K562 (cell line): ENCODE results near the gene XIRP2. TPM values are rescaled to one million over a fixed set of nuclear protein-coding genes. Genes with fewer than 3 reads are reported as not detected.

Experiments used
- ATAC-seq: fragments of 200-7000 bp; cut with Tn5 transposase; 3 replicates; pipeline ENCODE4 v1.9.1; 2020; ENCODE audit warnings: moderate library complexity
- BruUV-seq: library from RNA; stranded (reverse); fragments of 400-500 nt; replicated peaks from 2 replicates; lab custom pipeline; 2021; lab: Mats Ljungman, UMichigan
- CTCF ChIA-PET: fragments of 300-600 bp; formaldehyde crosslinking; extraction: SDS; loops from one replicate; lab custom pipeline; 2021; ENCODE audit warnings: low intra/inter-chr PET ratio; lab: Yijun Ruan, JAX
- POLR2A ChIA-PET: fragments of 300-600, 350-650 bp; sonication (Branson Sonifier 250); formaldehyde crosslinking; extraction: SDS; loops from one replicate; lab custom pipeline; 2021; ENCODE audit warnings: antibody characterized with exemption, inconsistent platforms; lab: Yijun Ruan, JAX
- DNase-seq, 4 experiments: peaks; one replicate each; pipeline versions ENCODE4 v3.0.0 to v3.0.0-alpha.2; 2011 to 2018; ENCODE audit warnings: low spot score in 3 of 4, mixed read lengths in 3 of 4; ENCODE audit errors: extremely low read depth in 1 of 4
- FAIRE-seq: peaks from 2 replicates; lab custom pipeline; 2011; peaks lifted over from hg19 to GRCh38; lab: Jason Lieb, UNC
- H2AFZ ChIP-seq: 2 replicates; pipeline ENCODE4 v1.6.0; 2011; ENCODE audit warnings: low read depth, low read length, control low read depth, inconsistent platforms
- H3K27ac ChIP-seq: fragments of 200-600 bp; 3 replicates; pipeline ENCODE4 v1.8.0; 2011; ENCODE audit warnings: low read depth, mild to moderate bottlenecking, control low read depth, inconsistent platforms, low read length, moderate library complexity, mixed read lengths; ENCODE audit errors: extremely low read depth
- H3K27me3 ChIP-seq, 2 experiments: fragments of 300-600 bp in 1 of 2; 2 replicates in 1 of 2; 3 replicates in 1 of 2; pipeline versions ENCODE4 v1.6.0 to v1.8.0; 2011; ENCODE audit warnings: inconsistent platforms in 2 of 2, low read length in 2 of 2, mild to moderate bottlenecking in 1 of 2, mixed read lengths in 1 of 2, moderate library complexity in 1 of 2; ENCODE audit not compliant: control insufficient read depth in 2 of 2, insufficient read depth in 2 of 2
- H3K36me3 ChIP-seq: fragments of 300-600 bp; 3 replicates; pipeline ENCODE4 v1.8.0; 2011; ENCODE audit warnings: mild to moderate bottlenecking, low read length, inconsistent platforms; ENCODE audit not compliant: control insufficient read depth, insufficient read depth
- H3K4me1 ChIP-seq, 2 experiments: fragments of 200-600 bp in 1 of 2; replicated peaks in 1 of 2; 2 replicates in 1 of 2; 3 replicates in 1 of 2; pipeline versions ENCODE4 v1.5.1 to v1.8.0; 2011; ENCODE audit warnings: inconsistent platforms in 2 of 2, low read length in 2 of 2, mild to moderate bottlenecking in 1 of 2, mixed read lengths in 1 of 2, moderate library complexity in 1 of 2; ENCODE audit not compliant: control insufficient read depth in 2 of 2, insufficient read depth in 2 of 2
- H3K4me2 ChIP-seq: 2 replicates; pipeline ENCODE4 v1.6.1; 2011; ENCODE audit warnings: low read length, control low read depth, inconsistent platforms, mixed read lengths; ENCODE audit not compliant: insufficient read depth
- H3K4me3 ChIP-seq: fragments of 200-600 bp; sonication (generic), shearing (Covaris generic); 2 replicates; pipeline ENCODE4 v1.5.1; 2016; ENCODE audit warnings: control low read depth, inconsistent platforms
- H3K79me2 ChIP-seq: fragments of 200-600 bp; 3 replicates; pipeline ENCODE4 v1.8.0; 2011; ENCODE audit warnings: low read length, inconsistent platforms; ENCODE audit not compliant: control insufficient read depth, insufficient read depth
- H3K9ac ChIP-seq, 2 experiments: 2 replicates each; pipeline versions ENCODE4 v1.6.0 to v1.6.1; 2011; ENCODE audit warnings: low read depth in 2 of 2, low read length in 2 of 2, control low read depth in 1 of 2, inconsistent platforms in 1 of 2, mild to moderate bottlenecking in 1 of 2, mixed read lengths in 1 of 2; ENCODE audit not compliant: insufficient read depth in 1 of 2
- H3K9me1 ChIP-seq: one replicate; pipeline ENCODE4 v1.6.0; 2011; ENCODE audit warnings: inconsistent platforms, mild to moderate bottlenecking, low read length, moderate library complexity; ENCODE audit not compliant: control insufficient read depth, insufficient read depth
- H3K9me3 ChIP-seq: replicated peaks from 2 replicates; pipeline ENCODE4 v1.5.1; 2011; ENCODE audit warnings: low read depth, low read length, inconsistent platforms; ENCODE audit not compliant: control insufficient read depth, insufficient read depth
- H4K20me1 ChIP-seq: replicated peaks from 2 replicates; pipeline ENCODE4 v1.6.1; 2011; ENCODE audit warnings: low read length, inconsistent platforms, mixed read lengths; ENCODE audit not compliant: control insufficient read depth, insufficient read depth
- HNRNPLL ChIP-seq: fragments of 200-400 bp; formaldehyde crosslinking; IDR thresholded peaks from 2 replicates; pipeline ENCODE4 v1.6.1; 2017; ENCODE audit warnings: low read length, low read depth, mild to moderate bottlenecking; ENCODE audit not compliant: poor library complexity, severe bottlenecking
- MED1 ChIP-seq: sonication (generic); formaldehyde crosslinking; IDR thresholded peaks from 2 replicates; pipeline ENCODE4 v1.8.1; 2023; ENCODE audit warnings: missing genetic modification reagents, borderline replicate concordance
- MEF2A ChIP-seq: IDR thresholded peaks from 2 replicates; pipeline ENCODE4 v1.6.1; 2011; ENCODE audit warnings: low read depth, mild to moderate bottlenecking, low read length, moderate library complexity; ENCODE audit not compliant: control insufficient read depth
- NR2C2 ChIP-seq, 2 experiments: fragments of 200-800 bp in 1 of 2; sonication (Bioruptor generic) in 1 of 2; sonication (generic) in 1 of 2; formaldehyde crosslinking in 1 of 2; IDR thresholded peaks; 2 replicates each; pipeline versions ENCODE4 v1.6.1 to v1.8.0; 2016 to 2022; ENCODE audit warnings: mild to moderate bottlenecking in 1 of 2, missing compliant biosample characterization in 1 of 2, missing genetic modification characterization in 1 of 2, missing genetic modification reagents in 1 of 2
- PTTG1 ChIP-seq: fragments of 450-650 bp; IDR thresholded peaks from 2 replicates; pipeline ENCODE4 v1.6.1; 2016; ENCODE audit warnings: low read depth, mild to moderate bottlenecking, missing genetic modification characterization, missing compliant biosample characterization
- RBM39 ChIP-seq: fragments of 200-400 bp; formaldehyde crosslinking; optimal IDR thresholded peaks from 2 replicates; pipeline ENCODE3; 2018; ENCODE audit warnings: low read depth, low read length
- TCFL5 ChIP-seq: fragments of 250-450 bp; sonication (Bioruptor Pico); conservative IDR thresholded peaks from 2 replicates; pipeline ENCODE4 v1.6.1; 2021; ENCODE audit warnings: mild to moderate bottlenecking, moderate library complexity, matching md5 sums
- ZFP1 ChIP-seq: fragments of 450-650 bp; formaldehyde crosslinking; IDR thresholded peaks from 2 replicates; pipeline ENCODE4 v1.4.0; 2020; ENCODE audit warnings: mild to moderate bottlenecking, mixed read lengths
- ZNF239 ChIP-seq: fragments of 250-450 bp; sonication (Bioruptor Pico); IDR thresholded peaks from 2 replicates; pipeline ENCODE4 v1.4.0; 2020; ENCODE audit warnings: mild to moderate bottlenecking
- ZNF347 ChIP-seq: fragments of 450-650 bp; formaldehyde crosslinking; IDR thresholded peaks from 2 replicates; pipeline ENCODE4 v1.4.0; 2020; ENCODE audit warnings: low read depth, mild to moderate bottlenecking, moderate library complexity
- WGBS: fragments of 100-300 bp; shearing (Covaris generic); methylation state at CpG from one replicate; pipeline ENCODE4 v1.1.6; 2016; ENCODE audit warnings: low coverage, mixed read lengths; ENCODE audit not compliant: insufficient coverage; ENCODE audit errors: missing lambda C conversion rate; 5-methylcytosine and 5-hydroxymethylcytosine counted together
- in situ Hi-C: fragments of 300-500 bp; cut with MboI; formaldehyde crosslinking; loops from 4 replicates; pipeline ENCODE4 v1.15.0; 2018; ENCODE audit warnings: inconsistent platforms, mixed read lengths
- intact Hi-C: fragments of 100-400 bp; cut with micrococcal nuclease; formaldehyde crosslinking; loops from 2 replicates; pipeline ENCODE4 v1.14.2; 2022
- polyA plus RNA-seq, 8 experiments: library from polyadenylated mRNA; depleted of rRNA in 4 of 8; stranded (reverse) in 5 of 8; unstranded in 3 of 8; fragments of >200 nt; fragmentation: Nextera tagmentation in 2 of 8; fragmentation: Illumina TruSeq in 1 of 8; extraction: Ambion mirVana in 2 of 8; extraction: Trizol in 1 of 8; gene quantifications; 2 replicates each; pipeline versions ENCODE4 v1.2.1 to v1.2.3, GENCODE V29; 2011 to 2014; ENCODE audit warnings: inconsistent platforms in 1 of 8, missing spikeins in 1 of 8
- total RNA-seq, 7 experiments: library from RNA; depleted of rRNA in 6 of 7; stranded (reverse); fragments of >200 nt in 6 of 7; fragmentation: Illumina TruSeq in 2 of 7; extraction: Trizol in 2 of 7; gene quantifications; 2 replicates each; pipeline versions ENCODE4 v1.2.1 to v1.2.3, GENCODE V29; 2011 to 2021; ENCODE audit warnings: low replicate concordance in 1 of 7
- TF ChIP-seq, protein P1 (sequence below): conservative IDR thresholded peaks from 2 replicates; pipeline ENCODE4 v1.6.1; 2011; ENCODE audit warnings: low read depth, mild to moderate bottlenecking, low read length; ENCODE audit not compliant: control insufficient read depth
- TF ChIP-seq, protein P2 (sequence below): IDR thresholded peaks from 2 replicates; pipeline ENCODE4 v1.6.1; 2012; ENCODE audit warnings: low read depth, low read length, improper control_type of control experiment, borderline replicate concordance
- TF ChIP-seq, protein P3 (sequence below): sonication (generic); IDR thresholded peaks from 2 replicates; pipeline ENCODE4 v1.6.1; 2016
- TF ChIP-seq, protein P4 (sequence below): fragments of 200-800 bp; sonication (Bioruptor generic); IDR thresholded peaks from 2 replicates; pipeline ENCODE4 v1.6.1; 2017; ENCODE audit warnings: missing genetic modification characterization, missing compliant biosample characterization
- TF ChIP-seq, protein P5 (sequence below): fragments of 450-650 bp; IDR thresholded peaks from 2 replicates; pipeline ENCODE4 v1.6.1; 2016; ENCODE audit warnings: antibody characterized with exemption

XIRP2 gene
- total and polyA plus RNA-seq, 9 of the 15 experiments (the other 6 are each of a cell fraction or from before 2014, with no cell fraction given): 0.04 to 0.10 (median 0.04) TPM; not detected in 2

DNA sequence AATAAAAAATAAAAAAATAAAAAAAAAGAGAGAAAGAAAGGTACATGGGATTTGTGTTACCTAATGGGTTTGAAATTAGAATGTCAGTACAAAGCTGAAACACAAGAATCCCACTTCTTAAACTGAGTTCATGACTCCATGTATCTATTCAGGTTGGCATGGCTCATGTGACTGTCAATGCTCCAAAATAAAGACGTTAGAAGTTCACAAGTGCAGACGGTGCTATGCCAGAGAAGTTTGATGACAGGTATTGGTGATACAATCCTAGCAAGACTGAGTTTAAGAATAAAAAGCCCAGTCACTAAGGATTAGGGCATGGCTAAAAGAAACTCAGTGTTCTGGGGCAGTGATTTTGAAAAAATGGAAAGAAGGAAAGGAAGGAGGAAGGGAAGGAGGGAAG, 254.3 kb downstream of the XIRP2 start:
- no peak overlapping the region for H2AFZ ChIP-seq
- DNase-seq: no peak
- H3K4me2 ChIP-seq: no peak overlapping the region
- 0% methylated on average over 2 of the region's 2 CpGs for WGBS
- intact Hi-C loops (no loop called here), in situ Hi-C loops (no loop called here)
- H3K36me3 ChIP-seq: no peaks in the 10 kb centered on the region
- no peak for FAIRE-seq
- no peaks in the 10 kb centered on the region for H3K27me3 ChIP-seq
- H3K4me3 ChIP-seq: no peak overlapping the region
- CTCF ChIA-PET: no interaction called here
- no peaks in the 10 kb centered on the region for H3K4me1 ChIP-seq
- no peaks in the 10 kb centered on the region for H3K9me1 ChIP-seq
- no peak overlapping the region for H3K27ac ChIP-seq
- no peaks in the 10 kb centered on the region for H4K20me1 ChIP-seq
- POLR2A ChIA-PET: no interaction called here
- no peak overlapping the region for H3K9ac ChIP-seq
- 0 out of 2 replicates have a peak, but pooled peaks cover 3% of the 10 kb centered on the region for H3K9me3 ChIP-seq
- no peak for ATAC-seq
- no peaks in the 10 kb centered on the region for H3K79me2 ChIP-seq
- no TSS peak for BruUV-seq
- TF ChIP-seq MED1: no peak
- no peak for TF ChIP-seq PTTG1 (tag)
- no peak for TF ChIP-seq RBM39
- TF ChIP-seq, protein P1, sequence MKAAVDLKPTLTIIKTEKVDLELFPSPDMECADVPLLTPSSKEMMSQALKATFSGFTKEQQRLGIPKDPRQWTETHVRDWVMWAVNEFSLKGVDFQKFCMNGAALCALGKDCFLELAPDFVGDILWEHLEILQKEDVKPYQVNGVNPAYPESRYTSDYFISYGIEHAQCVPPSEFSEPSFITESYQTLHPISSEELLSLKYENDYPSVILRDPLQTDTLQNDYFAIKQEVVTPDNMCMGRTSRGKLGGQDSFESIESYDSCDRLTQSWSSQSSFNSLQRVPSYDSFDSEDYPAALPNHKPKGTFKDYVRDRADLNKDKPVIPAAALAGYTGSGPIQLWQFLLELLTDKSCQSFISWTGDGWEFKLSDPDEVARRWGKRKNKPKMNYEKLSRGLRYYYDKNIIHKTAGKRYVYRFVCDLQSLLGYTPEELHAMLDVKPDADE: no peak
- TF ChIP-seq, protein P2, sequence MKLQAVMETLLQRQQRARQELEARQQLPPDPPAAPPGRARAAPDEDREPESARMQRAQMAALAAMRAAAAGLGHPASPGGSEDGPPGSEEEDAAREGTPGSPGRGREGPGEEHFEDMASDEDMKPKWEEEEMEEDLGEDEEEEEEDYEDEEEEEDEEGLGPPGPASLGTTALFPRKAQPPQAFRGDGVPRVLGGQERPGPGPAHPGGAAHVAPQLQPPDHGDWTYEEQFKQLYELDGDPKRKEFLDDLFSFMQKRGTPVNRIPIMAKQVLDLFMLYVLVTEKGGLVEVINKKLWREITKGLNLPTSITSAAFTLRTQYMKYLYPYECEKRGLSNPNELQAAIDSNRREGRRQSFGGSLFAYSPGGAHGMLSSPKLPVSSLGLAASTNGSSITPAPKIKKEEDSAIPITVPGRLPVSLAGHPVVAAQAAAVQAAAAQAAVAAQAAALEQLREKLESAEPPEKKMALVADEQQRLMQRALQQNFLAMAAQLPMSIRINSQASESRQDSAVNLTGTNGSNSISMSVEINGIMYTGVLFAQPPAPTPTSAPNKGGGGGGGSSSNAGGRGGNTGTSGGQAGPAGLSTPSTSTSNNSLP: no peak
- no peak for TF ChIP-seq ZNF239
- TF ChIP-seq, protein P3, sequence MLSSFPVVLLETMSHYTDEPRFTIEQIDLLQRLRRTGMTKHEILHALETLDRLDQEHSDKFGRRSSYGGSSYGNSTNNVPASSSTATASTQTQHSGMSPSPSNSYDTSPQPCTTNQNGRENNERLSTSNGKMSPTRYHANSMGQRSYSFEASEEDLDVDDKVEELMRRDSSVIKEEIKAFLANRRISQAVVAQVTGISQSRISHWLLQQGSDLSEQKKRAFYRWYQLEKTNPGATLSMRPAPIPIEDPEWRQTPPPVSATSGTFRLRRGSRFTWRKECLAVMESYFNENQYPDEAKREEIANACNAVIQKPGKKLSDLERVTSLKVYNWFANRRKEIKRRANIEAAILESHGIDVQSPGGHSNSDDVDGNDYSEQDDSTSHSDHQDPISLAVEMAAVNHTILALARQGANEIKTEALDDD: no peak
- TF ChIP-seq ZNF347 (CRISPR knock-in tag): no peak
- no peak for TF ChIP-seq HNRNPLL
- TF ChIP-seq, protein P4, sequence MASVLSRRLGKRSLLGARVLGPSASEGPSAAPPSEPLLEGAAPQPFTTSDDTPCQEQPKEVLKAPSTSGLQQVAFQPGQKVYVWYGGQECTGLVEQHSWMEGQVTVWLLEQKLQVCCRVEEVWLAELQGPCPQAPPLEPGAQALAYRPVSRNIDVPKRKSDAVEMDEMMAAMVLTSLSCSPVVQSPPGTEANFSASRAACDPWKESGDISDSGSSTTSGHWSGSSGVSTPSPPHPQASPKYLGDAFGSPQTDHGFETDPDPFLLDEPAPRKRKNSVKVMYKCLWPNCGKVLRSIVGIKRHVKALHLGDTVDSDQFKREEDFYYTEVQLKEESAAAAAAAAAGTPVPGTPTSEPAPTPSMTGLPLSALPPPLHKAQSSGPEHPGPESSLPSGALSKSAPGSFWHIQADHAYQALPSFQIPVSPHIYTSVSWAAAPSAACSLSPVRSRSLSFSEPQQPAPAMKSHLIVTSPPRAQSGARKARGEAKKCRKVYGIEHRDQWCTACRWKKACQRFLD (CRISPR knock-in tag): no peak
- TF ChIP-seq TCFL5 (CRISPR knock-in tag): no peak
- TF ChIP-seq ZFP1 (CRISPR knock-in tag): no peak
- TF ChIP-seq MEF2A: no peak
- TF ChIP-seq, protein P5, sequence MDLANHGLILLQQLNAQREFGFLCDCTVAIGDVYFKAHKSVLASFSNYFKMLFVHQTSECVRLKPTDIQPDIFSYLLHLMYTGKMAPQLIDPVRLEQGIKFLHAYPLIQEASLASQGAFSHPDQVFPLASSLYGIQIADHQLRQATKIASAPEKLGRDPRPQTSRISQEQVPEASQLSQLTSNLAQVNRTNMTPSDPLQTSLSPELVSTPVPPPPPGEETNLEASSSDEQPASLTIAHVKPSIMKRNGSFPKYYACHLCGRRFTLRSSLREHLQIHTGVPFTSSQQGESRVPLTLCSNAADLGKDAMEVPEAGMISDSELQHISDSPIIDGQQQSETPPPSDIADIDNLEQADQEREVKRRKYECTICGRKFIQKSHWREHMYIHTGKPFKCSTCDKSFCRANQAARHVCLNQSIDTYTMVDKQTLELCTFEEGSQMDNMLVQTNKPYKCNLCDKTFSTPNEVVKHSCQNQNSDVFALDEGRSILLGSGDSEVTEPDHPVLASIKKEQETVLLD: no peak
- TF ChIP-seq NR2C2 (CRISPR knock-in tag; IDR thresholded peaks at IDR 0.05): no peak
- TF ChIP-seq NR2C2 (tag; IDR thresholded peaks at IDR 0.05): no peak
